ENCODE data around the gene CCDC154. TPM values are rescaled to one million over a fixed set of nuclear protein-coding genes. Genes with fewer than 3 reads are reported as not detected.
"Not testable (repeated sequence)": the region's sequence is repeated elsewhere in the genome, so short reads cannot be mapped to it uniquely, and the experiment has no call there.

Gene CCDC154
- total RNA-seq, 1 donor from 2014 or later = 1.5 TPM

DNA sequence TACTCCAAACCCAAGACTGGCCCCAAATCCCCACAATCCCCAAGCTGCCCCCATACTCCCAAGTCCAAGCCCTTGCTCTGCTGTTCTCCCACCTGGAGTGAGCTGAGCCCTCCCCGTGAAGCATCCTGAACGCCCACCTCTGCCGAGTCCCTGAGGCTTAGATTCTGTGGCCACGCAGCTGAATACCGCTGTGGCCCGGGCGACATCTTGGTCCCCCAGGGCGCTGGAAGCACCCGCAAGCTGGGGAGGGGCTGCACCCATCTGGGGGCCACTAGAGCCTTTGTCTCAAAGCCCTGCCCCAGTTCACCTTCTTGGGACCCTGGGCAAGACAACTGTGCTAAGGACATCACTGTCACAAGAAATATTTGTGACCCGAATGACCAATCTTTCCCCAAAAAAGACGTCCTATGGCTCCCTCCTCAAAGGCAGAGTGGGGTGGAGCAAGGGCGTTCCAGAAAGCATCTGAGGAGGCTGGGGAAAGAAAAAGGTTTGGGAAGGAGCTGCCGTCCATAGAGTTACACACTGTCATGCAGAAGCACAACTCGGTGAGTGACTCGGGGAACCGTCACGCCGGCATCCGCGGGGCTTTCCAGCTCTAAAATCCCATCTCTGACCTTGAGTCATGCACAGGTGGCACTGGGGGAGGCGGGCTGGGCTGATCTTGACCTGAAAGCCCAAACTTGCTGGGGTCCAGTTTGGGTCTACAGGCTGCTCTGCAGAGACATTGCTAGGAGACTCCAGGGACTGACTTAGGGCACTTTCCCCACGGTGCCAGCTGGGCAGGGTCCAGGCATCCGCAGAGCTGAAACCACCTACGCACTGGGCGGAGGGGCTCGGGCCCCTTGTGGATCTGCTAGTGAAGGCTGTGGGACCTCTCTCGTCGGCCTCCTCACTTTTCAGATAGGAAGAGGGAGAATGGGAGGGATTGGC is 37.8 kb upstream of the CCDC154 start:
- H2AFZ ChIP-seq (ENCODE audit: low read depth, low read length) = peak overlapping the region; percentile 17
- no peak for FAIRE-seq
- Mint-ChIP-seq H3K4me3 (ENCODE audit: unreplicated experiment) (no peak overlapping the region), H3K27ac (ENCODE audit: unreplicated experiment) (no peak overlapping the region), H3K27me3 (ENCODE audit: low read depth, unreplicated experiment) (peaks cover 31% of the 10 kb centered on the region), H3K9me3 (ENCODE audit: unreplicated experiment) (peaks cover 8% of the 10 kb centered on the region), H3K36me3 (ENCODE audit: low read depth, unreplicated experiment) (no peaks in the 10 kb centered on the region), H3K4me1 (ENCODE audit: low read depth, unreplicated experiment) (no peaks in the 10 kb centered on the region)
- no peaks in the 10 kb centered on the region for H3K79me2 ChIP-seq (ENCODE audit: insufficient read depth, low read length)
- H3K9me3 ChIP-seq (ENCODE audit: insufficient read depth, low read depth, low read length) = peaks cover 3% of the 10 kb centered on the region
- peak overlapping the region; percentile 50 for H3K4me2 ChIP-seq (ENCODE audit: low read length)
- peak; percentile 49 for DNase-seq (ENCODE audit: low read depth)
- H3K27ac ChIP-seq (ENCODE audit: low read depth, low read length) = no peak overlapping the region
- peaks cover 11% of the 10 kb centered on the region for H3K27me3 ChIP-seq (ENCODE audit: insufficient read depth, low read length)
- no peaks in the 10 kb centered on the region for H4K20me1 ChIP-seq (ENCODE audit: insufficient read depth, low read length)
- H3K9ac ChIP-seq (ENCODE audit: low read length) = no peak overlapping the region
- peaks cover 7% of the 10 kb centered on the region for H3K4me1 ChIP-seq (ENCODE audit: insufficient read depth, low read length)
- no peaks in the 10 kb centered on the region for H3K36me3 ChIP-seq (ENCODE audit: insufficient read depth, low read length)
- TF ChIP-seq, protein P1, sequence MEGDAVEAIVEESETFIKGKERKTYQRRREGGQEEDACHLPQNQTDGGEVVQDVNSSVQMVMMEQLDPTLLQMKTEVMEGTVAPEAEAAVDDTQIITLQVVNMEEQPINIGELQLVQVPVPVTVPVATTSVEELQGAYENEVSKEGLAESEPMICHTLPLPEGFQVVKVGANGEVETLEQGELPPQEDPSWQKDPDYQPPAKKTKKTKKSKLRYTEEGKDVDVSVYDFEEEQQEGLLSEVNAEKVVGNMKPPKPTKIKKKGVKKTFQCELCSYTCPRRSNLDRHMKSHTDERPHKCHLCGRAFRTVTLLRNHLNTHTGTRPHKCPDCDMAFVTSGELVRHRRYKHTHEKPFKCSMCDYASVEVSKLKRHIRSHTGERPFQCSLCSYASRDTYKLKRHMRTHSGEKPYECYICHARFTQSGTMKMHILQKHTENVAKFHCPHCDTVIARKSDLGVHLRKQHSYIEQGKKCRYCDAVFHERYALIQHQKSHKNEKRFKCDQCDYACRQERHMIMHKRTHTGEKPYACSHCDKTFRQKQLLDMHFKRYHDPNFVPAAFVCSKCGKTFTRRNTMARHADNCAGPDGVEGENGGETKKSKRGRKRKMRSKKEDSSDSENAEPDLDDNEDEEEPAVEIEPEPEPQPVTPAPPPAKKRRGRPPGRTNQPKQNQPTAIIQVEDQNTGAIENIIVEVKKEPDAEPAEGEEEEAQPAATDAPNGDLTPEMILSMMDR (IDR thresholded peaks at IDR 0.05; ENCODE audit: insufficient read depth, low read depth, low read length) = no peak
- TF ChIP-seq EZH2 (IDR thresholded peaks at IDR 0.05; ENCODE audit: insufficient read depth, low read length) = no peak
- H3K4me3 ChIP-seq (ENCODE audit: insufficient read depth, low read depth, low read length) = no peak overlapping the region

- not testable (repeated sequence) for H3K4me2 ChIP-seq (ENCODE audit: low read length); H4K20me1 ChIP-seq (ENCODE audit: insufficient read depth, low read length); H3K9me3 ChIP-seq (ENCODE audit: insufficient read depth, low read depth, low read length); H3K9ac ChIP-seq (ENCODE audit: low read length); H2AFZ ChIP-seq (ENCODE audit: low read depth, low read length); H3K36me3 Mint-ChIP-seq (ENCODE audit: low read depth, unreplicated experiment); H3K36me3 ChIP-seq (ENCODE audit: insufficient read depth, low read length); DNase-seq (ENCODE audit: low read depth); H3K79me2 ChIP-seq (ENCODE audit: insufficient read depth, low read length); FAIRE-seq; H3K27ac Mint-ChIP-seq (ENCODE audit: unreplicated experiment); H3K4me1 Mint-ChIP-seq (ENCODE audit: low read depth, unreplicated experiment); H3K27ac ChIP-seq (ENCODE audit: low read depth, low read length); H3K27me3 ChIP-seq (ENCODE audit: insufficient read depth, low read length); H3K4me3 ChIP-seq (ENCODE audit: insufficient read depth, low read depth, low read length)
- Mint-ChIP-seq H3K9me3 (ENCODE audit: unreplicated experiment) (peaks cover 14% of the 10 kb centered on the region), H3K4me3 (ENCODE audit: unreplicated experiment) (peak overlapping the region; percentile 17), H3K27me3 (ENCODE audit: low read depth, unreplicated experiment) (peaks cover 22% of the 10 kb centered on the region)
- peaks cover 20% of the 10 kb centered on the region for H3K4me1 ChIP-seq (ENCODE audit: insufficient read depth, low read length)
Measured at GRCh38 chr16:1478937-1479336, 34.6 kb upstream of the CCDC154 start.

DNA sequence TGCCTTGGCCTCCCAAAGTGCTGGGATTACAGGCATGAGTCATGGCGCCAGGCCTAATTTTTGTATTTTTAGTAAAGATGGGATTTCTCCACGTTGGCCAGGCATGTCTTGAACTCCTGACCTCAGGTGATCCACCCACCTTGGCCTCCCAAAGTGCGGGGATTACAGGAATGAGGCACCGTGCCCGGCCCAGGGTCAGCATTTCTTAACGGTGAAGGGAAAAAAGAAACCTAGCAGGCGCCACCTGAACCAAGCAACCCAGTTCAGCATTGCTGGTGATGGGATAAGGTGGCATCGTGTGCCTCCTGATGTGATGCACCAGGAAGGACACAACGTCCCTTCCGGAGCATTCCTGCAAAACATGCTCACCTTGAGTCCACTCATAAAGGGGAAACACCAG is 32.7 kb upstream of the CCDC154 start:
- Mint-ChIP-seq H3K36me3 (ENCODE audit: low read depth, unreplicated experiment) (no peaks in the 10 kb centered on the region), H3K4me3 (ENCODE audit: unreplicated experiment) (no peak overlapping the region), H3K9me3 (ENCODE audit: unreplicated experiment) (peaks cover 14% of the 10 kb centered on the region), H3K4me1 (ENCODE audit: low read depth, unreplicated experiment) (peaks cover 3% of the 10 kb centered on the region), H3K27me3 (ENCODE audit: low read depth, unreplicated experiment) (peaks cover 14% of the 10 kb centered on the region), H3K27ac (ENCODE audit: unreplicated experiment) (peak overlapping the region; percentile 66)
- Histone ChIP-seq H3K4me2 (ENCODE audit: low read length) (no peak overlapping the region), H3K4me3 (ENCODE audit: insufficient read depth, low read depth, low read length) (no peak overlapping the region), H2AFZ (ENCODE audit: low read depth, low read length) (no peak overlapping the region), H3K4me1 (ENCODE audit: insufficient read depth, low read length) (peaks cover 18% of the 10 kb centered on the region), H3K36me3 (ENCODE audit: insufficient read depth, low read length) (no peaks in the 10 kb centered on the region), H3K27me3 (ENCODE audit: insufficient read depth, low read length) (no peaks in the 10 kb centered on the region), H3K27ac (ENCODE audit: low read depth, low read length) (no peak overlapping the region), H4K20me1 (ENCODE audit: insufficient read depth, low read length) (peaks cover 5% of the 10 kb centered on the region), H3K79me2 (ENCODE audit: insufficient read depth, low read length) (peaks cover 19% of the 10 kb centered on the region), H3K9ac (ENCODE audit: low read length) (no peak overlapping the region), H3K9me3 (ENCODE audit: insufficient read depth, low read depth, low read length) (no peaks in the 10 kb centered on the region)
- no peak for DNase-seq (ENCODE audit: low read depth)
- FAIRE-seq = no peak
- TF ChIP-seq, protein P1 (IDR thresholded peaks at IDR 0.05; ENCODE audit: insufficient read depth, low read depth, low read length) = no peak
- TF ChIP-seq EZH2 (IDR thresholded peaks at IDR 0.05; ENCODE audit: insufficient read depth, low read length) = no peak
